Measurements from ENCODE around the gene NECAB2.

- TF ChIP-seq, protein P1, sequence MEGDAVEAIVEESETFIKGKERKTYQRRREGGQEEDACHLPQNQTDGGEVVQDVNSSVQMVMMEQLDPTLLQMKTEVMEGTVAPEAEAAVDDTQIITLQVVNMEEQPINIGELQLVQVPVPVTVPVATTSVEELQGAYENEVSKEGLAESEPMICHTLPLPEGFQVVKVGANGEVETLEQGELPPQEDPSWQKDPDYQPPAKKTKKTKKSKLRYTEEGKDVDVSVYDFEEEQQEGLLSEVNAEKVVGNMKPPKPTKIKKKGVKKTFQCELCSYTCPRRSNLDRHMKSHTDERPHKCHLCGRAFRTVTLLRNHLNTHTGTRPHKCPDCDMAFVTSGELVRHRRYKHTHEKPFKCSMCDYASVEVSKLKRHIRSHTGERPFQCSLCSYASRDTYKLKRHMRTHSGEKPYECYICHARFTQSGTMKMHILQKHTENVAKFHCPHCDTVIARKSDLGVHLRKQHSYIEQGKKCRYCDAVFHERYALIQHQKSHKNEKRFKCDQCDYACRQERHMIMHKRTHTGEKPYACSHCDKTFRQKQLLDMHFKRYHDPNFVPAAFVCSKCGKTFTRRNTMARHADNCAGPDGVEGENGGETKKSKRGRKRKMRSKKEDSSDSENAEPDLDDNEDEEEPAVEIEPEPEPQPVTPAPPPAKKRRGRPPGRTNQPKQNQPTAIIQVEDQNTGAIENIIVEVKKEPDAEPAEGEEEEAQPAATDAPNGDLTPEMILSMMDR (IDR thresholded peaks at IDR 0.05; ENCODE audit: insufficient read depth, low read length) = no peak
- TF ChIP-seq POLR2AphosphoS5 (IDR thresholded peaks at IDR 0.05; ENCODE audit: low read depth) (no peak), REST (IDR thresholded peaks at IDR 0.05; ENCODE audit: insufficient replicate concordance, low read depth) (no peak)
Observed at GRCh38 chr16:84048270-84048669, 80.2 kb downstream of the NECAB2 start.
